NCI-H460 (cell line): ENCODE data around the gene SPDYE11. TPM values are rescaled to one million over a fixed set of nuclear protein-coding genes. Genes with fewer than 3 reads are reported as not detected.
"Not testable (repeated sequence)": the region's sequence is repeated elsewhere in the genome, so short reads cannot be mapped to it uniquely, and the experiment has no call there.

ENCODE experiments used
- DNase-seq: peaks from one replicate; pipeline ENCODE4 v3.0.0-alpha.2; 2016; ENCODE audit warnings: low read depth; ENCODE audit errors: extremely low read depth
- polyA plus RNA-seq: library from polyadenylated mRNA; depleted of rRNA; stranded (reverse); fragments of >200 nt; gene quantifications from 2 replicates; pipeline ENCODE4 v1.2.3, GENCODE V29; 2014; cell fraction: nucleus; rRNA removed
- small RNA-seq, 2 experiments: library from RNA; depleted of rRNA; stranded (forward); fragments of <200 nt; gene quantifications; one replicate each; pipeline ENCODE3, GENCODE V24; 2014
- total RNA-seq: library from RNA; depleted of rRNA; stranded (reverse); fragments of >200 nt; shearing (Covaris generic); gene quantifications from 2 replicates; pipeline ENCODE4 v1.2.3, GENCODE V29; 2014; rRNA removed

The SPDYE11 gene
- 0.54 and 0.55 TPM in 2 replicates for total RNA-seq
- polyA plus RNA-seq, result 0.06 and 1.3 TPM in 2 replicates

DNA sequence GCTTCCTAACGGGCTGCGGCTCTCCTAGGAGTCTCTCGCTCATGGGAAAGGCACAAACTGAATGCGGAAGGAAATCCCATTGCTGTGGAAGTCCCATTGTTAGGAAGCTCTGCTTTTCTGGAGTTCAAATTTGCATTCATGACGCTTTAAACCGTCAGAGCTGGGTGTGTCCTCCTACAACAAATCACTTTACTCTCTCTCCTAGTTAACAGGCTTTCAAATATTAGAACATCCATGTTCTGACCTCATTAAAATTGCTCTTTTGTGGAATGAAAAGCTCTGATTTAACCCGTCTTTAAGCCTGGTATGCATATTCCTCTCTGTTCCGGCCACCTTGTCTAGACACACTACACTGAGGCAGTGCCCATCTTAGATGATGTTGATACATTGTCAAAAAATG is at the start of gene SPDYE11:
SPDYE11 (minus strand) TSS at position 101 of the 400 bp plus-strand sequence. CDS start 1,800 bp downstream, outside the sequence.
- not testable (repeated sequence) for DNase-seq

DNA sequence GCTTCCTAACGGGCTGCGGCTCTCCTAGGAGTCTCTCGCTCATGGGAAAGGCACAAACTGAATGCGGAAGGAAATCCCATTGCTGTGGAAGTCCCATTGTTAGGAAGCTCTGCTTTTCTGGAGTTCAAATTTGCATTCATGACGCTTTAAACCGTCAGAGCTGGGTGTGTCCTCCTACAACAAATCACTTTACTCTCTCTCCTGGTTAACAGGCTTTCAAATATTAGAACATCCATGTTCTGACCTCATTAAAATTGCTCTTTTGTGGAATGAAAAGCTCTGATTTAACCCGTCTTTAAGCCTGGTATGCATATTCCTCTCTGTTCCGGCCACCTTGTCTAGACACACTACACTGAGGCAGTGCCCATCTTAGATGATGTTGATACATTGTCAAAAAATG is 28.2 kb upstream of the SPDYE11 start, which contains the start of gene SPDYE9:
SPDYE9 (minus strand) TSS at position 101 of the 400 bp plus-strand sequence. CDS start 1,800 bp downstream, outside the sequence.
- DNase-seq, result not testable (repeated sequence)

GRCh38 chr7:73029666-73030065 is 28.0 kb downstream of the SPDYE11 start, which contains the start of gene SPDYE8:
SPDYE8 (minus strand) TSS chr7:73029766; CDS start chr7:73027966, 1,800 bp downstream.
- not testable (repeated sequence) for DNase-seq

GRCh38 chr7:73006491-73006890 is 51.2 kb downstream of the SPDYE11 start:
- not testable (repeated sequence) for DNase-seq

- DNase-seq, result peak; percentile 87
These were observed 51.8 kb downstream of the SPDYE11 start for GRCh38 chr7:73005693-73006447.

DNA sequence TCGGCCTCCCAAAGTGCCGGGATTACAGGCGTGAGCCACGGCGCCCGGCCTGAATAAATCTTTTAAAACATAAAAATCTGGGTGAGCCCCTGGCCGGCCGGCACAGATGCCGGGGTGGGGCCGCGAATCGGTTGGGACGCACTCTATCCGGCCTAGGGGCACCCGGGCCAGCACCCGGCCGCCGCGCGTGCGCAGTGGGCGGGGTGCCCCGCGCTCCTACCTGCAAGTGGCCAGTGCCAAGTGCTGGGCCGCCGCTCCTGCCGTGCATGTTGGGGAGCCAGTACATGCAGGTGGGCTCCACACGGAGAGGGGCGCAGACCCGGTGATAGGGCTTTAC is 52.4 kb downstream of the SPDYE11 start:
- DNase-seq, result not testable (repeated sequence)

DNA sequence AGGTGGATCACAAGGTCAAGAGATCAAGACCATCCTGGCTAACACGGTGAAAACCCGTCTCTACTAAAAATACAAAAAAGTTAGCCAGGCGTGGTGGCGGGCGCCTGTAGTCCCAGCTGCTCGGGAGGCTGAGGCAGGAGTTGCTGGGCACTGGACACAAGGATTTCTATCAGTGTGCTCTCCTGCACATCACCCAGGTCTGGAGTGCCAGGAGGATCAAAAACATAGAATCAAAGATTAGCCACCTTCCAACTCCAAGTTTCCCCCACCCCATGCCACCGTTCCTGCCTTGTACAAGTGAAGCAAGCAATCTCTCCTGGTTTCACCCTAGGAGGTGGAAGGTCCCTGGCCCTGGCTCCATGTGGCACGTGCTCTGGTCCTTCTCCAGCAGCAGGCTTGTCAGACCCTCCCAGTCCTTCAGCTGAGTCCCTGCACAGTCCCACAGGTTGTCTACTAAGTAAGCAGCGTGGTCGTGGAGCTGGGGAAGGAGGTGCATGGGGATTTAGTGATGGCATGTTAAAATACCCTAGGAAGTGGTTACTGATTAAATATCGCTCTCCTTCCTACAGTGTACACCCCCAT is 59.7 kb downstream of the SPDYE11 start:
- not testable (repeated sequence) for DNase-seq

Small RNA genes lying within 50 kb of the gene (small RNA-seq; reads per million reads assigned to genes)
- 0 reads per million in 2 experiments for gene RF00019

Other genes starting within 250 kb of the SPDYE11 start
- 0.89 and 1.2 TPM in 2 replicates for gene TYW1B, start 229.7 kb downstream of the SPDYE11 start, total RNA-seq
- 8.5 and 8.8 TPM in 2 replicates for gene POM121, start 132.8 kb downstream of the SPDYE11 start, total RNA-seq
- 0.12 TPM in 1 of 2 replicates, not detected in the other for gene TRIM74, start 88.4 kb downstream of the SPDYE11 start, total RNA-seq
- gene SPDYE8, start 28.1 kb downstream of the SPDYE11 start, total RNA-seq, result 0.46 and 0.52 TPM in 2 replicates
- gene SPDYE9, start 28.1 kb upstream of the SPDYE11 start, total RNA-seq, result 0.54 and 0.55 TPM in 2 replicates